IMR-90 (cell line): ENCODE measurements around the gene AQP5. TPM values are rescaled to one million over a fixed set of nuclear protein-coding genes. Genes with fewer than 3 reads are reported as not detected.

Source experiments
- ATAC-seq: fragments of 200-7000 bp; cut with Tn5 transposase; 2 replicates; pipeline ENCODE4 v1.9.1; 2020; ENCODE audit warnings: low read depth, mild to moderate bottlenecking, moderate library complexity
- BruUV-seq: library from RNA; stranded (reverse); fragments of 400-500 nt; replicated peaks from 2 replicates; lab custom pipeline; 2021; lab: Mats Ljungman, UMichigan
- CTCF ChIA-PET: fragments of 300-600 bp; formaldehyde crosslinking; extraction: SDS; loops from one replicate; lab custom pipeline; 2021; ENCODE audit warnings: antibody characterized with exemption; lab: Yijun Ruan, JAX
- POLR2A ChIA-PET: fragments of 300-600 bp; sonication (Branson Sonifier 250); formaldehyde crosslinking; loops from one replicate; lab custom pipeline; 2022; ENCODE audit warnings: antibody characterized with exemption; ENCODE audit not compliant: unreplicated experiment; lab: Charles Lee
- DNase-seq: peaks from one replicate; pipeline ENCODE4 v3.0.0; 2013
- H2AFZ ChIP-seq: replicated peaks from 2 replicates; pipeline ENCODE3; 2013; ENCODE audit warnings: low read length, mild to moderate bottlenecking; ENCODE audit not compliant: poor library complexity
- H2AK5ac ChIP-seq: 2 replicates; pipeline ENCODE4 v1.6.1; 2013; ENCODE audit warnings: low read depth, low read length, inconsistent platforms
- H2AK9ac ChIP-seq: replicated peaks from 2 replicates; pipeline ENCODE3; 2013; ENCODE audit warnings: mild to moderate bottlenecking, low read depth, low read length, moderate library complexity; ENCODE audit not compliant: poor library complexity
- H2BK120ac ChIP-seq: 2 replicates; pipeline ENCODE4 v1.6.1; 2013; ENCODE audit warnings: low read depth, low read length, inconsistent platforms
- H2BK15ac ChIP-seq: 3 replicates; pipeline ENCODE4 v1.6.1; 2013; ENCODE audit warnings: low read depth, low read length, inconsistent platforms
- H2BK20ac ChIP-seq: 2 replicates; pipeline ENCODE4 v1.6.1; 2013; ENCODE audit warnings: low read depth, mild to moderate bottlenecking, inconsistent platforms, low read length, moderate library complexity
- H2BK5ac ChIP-seq: 2 replicates; pipeline ENCODE4 v1.6.1; 2013; ENCODE audit warnings: mild to moderate bottlenecking, low read depth, low read length, inconsistent platforms; ENCODE audit not compliant: poor library complexity, severe bottlenecking
- H3K14ac ChIP-seq: replicated peaks from 2 replicates; pipeline ENCODE4 v1.6.1; 2013; ENCODE audit warnings: low read depth, low read length, inconsistent platforms
- H3K18ac ChIP-seq: 2 replicates; pipeline ENCODE4 v1.6.1; 2013; ENCODE audit warnings: low read depth, low read length, control low read depth
- H3K23ac ChIP-seq: 2 replicates; pipeline ENCODE4 v1.6.1; 2013; ENCODE audit warnings: low read depth, low read length, inconsistent platforms
- H3K27ac ChIP-seq: 2 replicates; pipeline ENCODE4 v1.5.1; 2013; ENCODE audit warnings: mild to moderate bottlenecking, control low read depth, low read length; ENCODE audit not compliant: insufficient read depth
- H3K27me3 ChIP-seq: 2 replicates; pipeline ENCODE4 v1.6.1; 2013; ENCODE audit warnings: low read length; ENCODE audit not compliant: control insufficient read depth, insufficient read depth
- H3K36me3 ChIP-seq: 2 replicates; pipeline ENCODE4 v1.6.1; 2013; ENCODE audit warnings: low read length, mixed read lengths; ENCODE audit not compliant: control insufficient read depth, insufficient read depth
- H3K4ac ChIP-seq: 2 replicates; pipeline ENCODE4 v1.6.1; 2013; ENCODE audit warnings: low read depth, low read length, inconsistent platforms
- H3K4me1 ChIP-seq: 2 replicates; pipeline ENCODE4 v1.6.1; 2013; ENCODE audit warnings: low read length, mixed read lengths; ENCODE audit not compliant: control insufficient read depth, insufficient read depth
- H3K4me2 ChIP-seq: 2 replicates; pipeline ENCODE4 v1.6.1; 2013; ENCODE audit warnings: low read depth, mild to moderate bottlenecking, control low read depth, low read length, moderate library complexity
- H3K4me3 ChIP-seq: 2 replicates; pipeline ENCODE4 v1.5.1; 2013; ENCODE audit warnings: low read depth, mild to moderate bottlenecking, control low read depth, low read length, moderate library complexity; ENCODE audit not compliant: insufficient read depth
- H3K56ac ChIP-seq: 2 replicates; pipeline ENCODE4 v1.6.1; 2013; ENCODE audit warnings: low read length, inconsistent platforms; ENCODE audit not compliant: insufficient read depth; ENCODE audit errors: extremely low read depth
- H3K79me1 ChIP-seq, 2 experiments: 2 replicates each; pipeline ENCODE4 v1.6.1; 2013; ENCODE audit warnings: low read length in 2 of 2, inconsistent platforms in 1 of 2, low read depth in 1 of 2
- H3K9ac ChIP-seq: 2 replicates; pipeline ENCODE4 v1.6.1; 2013; ENCODE audit warnings: low read depth, low read length, control low read depth
- H3K9me1 ChIP-seq: 2 replicates; pipeline ENCODE4 v1.6.1; 2013; ENCODE audit warnings: low read length, inconsistent platforms; ENCODE audit not compliant: insufficient read depth
- H3K9me3 ChIP-seq: 2 replicates; pipeline ENCODE4 v1.6.1; 2013; ENCODE audit warnings: low read length; ENCODE audit not compliant: control insufficient read depth, insufficient read depth
- H4K20me1 ChIP-seq: 2 replicates; pipeline ENCODE4 v1.6.1; 2013; ENCODE audit warnings: low read length, inconsistent platforms; ENCODE audit not compliant: insufficient read depth
- H4K5ac ChIP-seq: 2 replicates; pipeline ENCODE4 v1.6.1; 2013; ENCODE audit warnings: mild to moderate bottlenecking, low read depth, low read length, control low read depth
- H4K8ac ChIP-seq, 2 experiments: 2 replicates each; pipeline ENCODE4 v1.6.1; 2013; ENCODE audit warnings: low read depth in 2 of 2, low read length in 2 of 2, control low read depth in 1 of 2, inconsistent platforms in 1 of 2
- H4K91ac ChIP-seq: 2 replicates; pipeline ENCODE4 v1.6.1; 2013; ENCODE audit warnings: low read depth, low read length, inconsistent platforms; ENCODE audit not compliant: insufficient read depth
- BHLHE40 ChIP-seq: fragments of 150-350 bp; IDR thresholded peaks from 2 replicates; pipeline ENCODE4 v1.6.1; 2016; ENCODE audit warnings: mild to moderate bottlenecking, low read depth, low read length
- CTCF ChIP-seq: conservative IDR thresholded peaks from 2 replicates; pipeline ENCODE4 v1.5.1; 2012; ENCODE audit warnings: mild to moderate bottlenecking, low read depth, low read length, improper control_type of control experiment
- FOS ChIP-seq: fragments of 150-350 bp; IDR thresholded peaks from 2 replicates; pipeline ENCODE4 v1.6.1; 2016; ENCODE audit warnings: low read depth, low read length
- MAFK ChIP-seq: IDR thresholded peaks from 2 replicates; pipeline ENCODE4 v1.6.1; 2012; ENCODE audit warnings: low read depth, low read length, improper control_type of control experiment
- POLR2A ChIP-seq: IDR thresholded peaks from 2 replicates; pipeline ENCODE4 v1.6.1; 2012; ENCODE audit warnings: mild to moderate bottlenecking, low read depth, low read length
- SMC3 ChIP-seq: fragments of 150-350 bp; IDR thresholded peaks from 2 replicates; pipeline ENCODE4 v1.6.1; 2016; ENCODE audit warnings: low read depth, mild to moderate bottlenecking, antibody characterized with exemption, low read length, moderate library complexity
- WGBS, 2 experiments: methylation state at CpG; one replicate each; pipeline versions ENCODE4 v1.1.5 to v1.1.7; 2013; ENCODE audit warnings: missing lambda C conversion rate in 2 of 2; ENCODE audit not compliant: insufficient read length in 1 of 2; ENCODE audit errors: extremely low coverage in 2 of 2; 5-methylcytosine and 5-hydroxymethylcytosine counted together
- dilution Hi-C: fragments of 300-500 bp; cut with HindIII; formaldehyde crosslinking; loops from one replicate; pipeline ENCODE4 v1.14.3; 2018; ENCODE audit warnings: low sequenced_read_pairs; ENCODE audit not compliant: unreplicated experiment
- in situ Hi-C: fragments of 300-500 bp; cut with MboI; formaldehyde crosslinking; loops from 3 replicates; pipeline ENCODE4 v1.14.3; 2019; ENCODE audit warnings: low sequenced_read_pairs, inconsistent platforms, mixed read lengths
- intact Hi-C: fragments of 100-400 bp; cut with micrococcal nuclease; formaldehyde crosslinking; loops from 2 replicates; pipeline ENCODE4 v1.10.0; 2022
- polyA plus RNA-seq, 3 experiments: library from polyadenylated mRNA; depleted of rRNA; stranded (reverse); fragments of >200 nt; gene quantifications; 2 replicates each; pipeline ENCODE4 v1.2.3, GENCODE V29; 2012; ENCODE audit warnings: low replicate concordance in 1 of 3
- total RNA-seq: library from RNA; depleted of rRNA; stranded (reverse); fragments of >200 nt; gene quantifications from 2 replicates; pipeline ENCODE4 v1.2.3, GENCODE V29; 2012

Gene AQP5
- total and polyA plus RNA-seq, 2 of the 4 experiments (the other 2 are of a cell fraction), result not detected

GRCh38 chr12:49962861-49963765, 1.4 kb downstream of the AQP5 start (continued):
- no peak for TF ChIP-seq BHLHE40
- no peak for TF ChIP-seq POLR2A

GRCh38 chr12:49963976-49964815, 2.5 kb downstream of the AQP5 start:
- in situ Hi-C loops, result loop anchor here (10.0 kb wide), 1 partner anchor 189 kb away; no protein-coding TSS in a partner anchor
- POLR2A ChIA-PET, result no interaction called here
- CTCF ChIA-PET, result no interaction called here

More at GRCh38 chr12:49963976-49964815, 2.5 kb downstream of the AQP5 start:
- Histone ChIP-seq H3K27me3 (peaks cover 85% of the 10 kb centered on the region), H3K4me2 (no peak overlapping the region), H3K4ac (no peak overlapping the region), H2AFZ (no peak overlapping the region), H3K23ac (no peak overlapping the region), H3K9ac (no peak overlapping the region), H2BK20ac (no peak overlapping the region), H4K91ac (no peak overlapping the region), H2BK5ac (no peak overlapping the region), H4K5ac (no peak overlapping the region), H2BK120ac (no peak overlapping the region), H3K27ac (no peak overlapping the region), H2AK5ac (no peak overlapping the region), H3K36me3 (no peaks in the 10 kb centered on the region), H3K56ac (no peak overlapping the region), H2BK15ac (no peak overlapping the region), H3K9me1 (no peaks in the 10 kb centered on the region), H3K4me3 (no peak overlapping the region), H4K20me1 (no peaks in the 10 kb centered on the region), H2AK9ac (no peak overlapping the region), H3K14ac (no peak overlapping the region), H3K79me1 (no peaks in the 10 kb centered on the region), H3K18ac (no peak overlapping the region), H3K4me1 (no peaks in the 10 kb centered on the region), H4K8ac (no peak overlapping the region), H3K9me3 (no peaks in the 10 kb centered on the region)
- TF ChIP-seq MAFK (no peak), FOS (no peak), CTCF (no peak), POLR2A (no peak), SMC3 (no peak)
- no TSS peak for BruUV-seq
- dilution Hi-C loops (no loop called here), intact Hi-C loops (loop anchor here (10.0 kb wide), 1 partner anchor 211 kb away; no protein-coding TSS in a partner anchor)
- no peak for ATAC-seq
- DNase-seq, result no peak
- WGBS, 2 experiments, result 81% methylated on average over 4 of the region's 17 CpGs; no CpG with 5 or more reads in 1 of the 2 experiments
